CD4-positive, alpha-beta T cell treated with Interleukin-6 at 100 ng/mL for 8 hours (primary cell): Measurements from ENCODE around the gene ZBTB17.
"Not testable (repeated sequence)": the region's sequence is repeated elsewhere in the genome, so short reads cannot be mapped to it uniquely, and the experiment has no call there.

Source experiments
- DNase-seq: peaks from one replicate; pipeline ENCODE4 v3.0.0-alpha.2; 2020; ENCODE audit warnings: mixed read lengths, low spot score

Gene ZBTB17

GRCh38 chr1:15988856-15989736 is 13.2 kb upstream of the ZBTB17 start:
- no peak for DNase-seq

GRCh38 chr1:15985611-15986297 is 9.9 kb upstream of the ZBTB17 start:
- DNase-seq = no peak

- DNase-seq = no peak
Observed at GRCh38 chr1:15983275-15983674, 7.4 kb upstream of the ZBTB17 start.

GRCh38 chr1:15981679-15982078 is 5.8 kb upstream of the ZBTB17 start:
- DNase-seq = no peak

GRCh38 chr1:15977947-15978346 is 2.0 kb upstream of the ZBTB17 start:
- DNase-seq = not testable (repeated sequence)

- DNase-seq = peak; percentile 33
Observed at GRCh38 chr1:15975358-15975804, 520 bp downstream of the ZBTB17 start.

GRCh38 chr1:15974855-15975254 is 1.0 kb downstream of the ZBTB17 start:
- DNase-seq = no peak

GRCh38 chr1:15973772-15974171 is 2.1 kb downstream of the ZBTB17 start:
- no peak for DNase-seq

GRCh38 chr1:15972409-15972808 is 3.5 kb downstream of the ZBTB17 start:
- DNase-seq = no peak

GRCh38 chr1:15970911-15971310 is 5.0 kb downstream of the ZBTB17 start:
- no peak for DNase-seq

GRCh38 chr1:15969321-15969880 is 6.5 kb downstream of the ZBTB17 start:
- no peak for DNase-seq

GRCh38 chr1:15968172-15968571 is 7.7 kb downstream of the ZBTB17 start:
- no peak for DNase-seq

GRCh38 chr1:15966956-15967344 is 9.0 kb downstream of the ZBTB17 start:
- no peak for DNase-seq

- peak; percentile 44 for DNase-seq
Observed at GRCh38 chr1:15966081-15966955, 9.6 kb downstream of the ZBTB17 start.

GRCh38 chr1:15965228-15965767 is 10.6 kb downstream of the ZBTB17 start:
- no peak for DNase-seq

GRCh38 chr1:15963968-15964648 is 11.8 kb downstream of the ZBTB17 start:
- no peak for DNase-seq

GRCh38 chr1:15963363-15963967 is 12.4 kb downstream of the ZBTB17 start:
- DNase-seq = no peak

GRCh38 chr1:15962671-15963362 is 13.1 kb downstream of the ZBTB17 start:
- no peak for DNase-seq

GRCh38 chr1:15962176-15962575 is 13.7 kb downstream of the ZBTB17 start:
- no peak for DNase-seq

GRCh38 chr1:15961492-15961891 is 14.4 kb downstream of the ZBTB17 start:
- DNase-seq = no peak
